Lower lobe of right lung (tissue), 2 donors: ENCODE results near the gene SPNS2. TPM values are rescaled to one million over a fixed set of nuclear protein-coding genes. Genes with fewer than 3 reads are reported as not detected.
A peak's percentile ranks its signal among the peaks of the same experiment; 100 is the strongest.

Experiments used
- ATAC-seq, 2 donors: fragments of 200-7000 bp; cut with Tn5 transposase; one replicate each; pipeline ENCODE4 v1.9.1; 2020 to 2022; ENCODE audit warnings: mild to moderate bottlenecking in 2 of 2, moderate library complexity in 2 of 2
- DNase-seq: peaks from one replicate; pipeline ENCODE4 v3.0.0-alpha.2; 2020
- H3K27ac ChIP-seq: fragments of 200-600 bp; one replicate; pipeline ENCODE4 v1.8.0; 2022
- H3K27me3 ChIP-seq: fragments of 200-600 bp; one replicate; pipeline ENCODE4 v1.8.0; 2022; ENCODE audit warnings: low read depth
- H3K36me3 ChIP-seq: fragments of 200-600 bp; one replicate; pipeline ENCODE4 v1.8.0; 2022; ENCODE audit warnings: mild to moderate bottlenecking
- H3K4me1 ChIP-seq: fragments of 200-600 bp; one replicate; pipeline ENCODE4 v1.8.0; 2022
- H3K4me3 ChIP-seq: fragments of 200-600 bp; one replicate; pipeline ENCODE4 v1.8.0; 2022; ENCODE audit warnings: mild to moderate bottlenecking
- H3K9me3 ChIP-seq: fragments of 200-600 bp; one replicate; pipeline ENCODE4 v1.8.0; 2022
- CTCF ChIP-seq: fragments of 200-600 bp; IDR thresholded peaks from one replicate; pipeline ENCODE4 v1.8.0; 2022; ENCODE audit warnings: antibody characterized with exemption, mild to moderate bottlenecking
- intact Hi-C: fragments of 100-400 bp; cut with DNase I; formaldehyde crosslinking; loops from one replicate; pipeline ENCODE4 v1.11.0; 2022
- total RNA-seq: library from RNA; stranded (reverse); fragmentation: NEBNext Ultra II Directional; extraction: Animal tissue kit (Norgen Biotek cat#: 25700); gene quantifications from one replicate; pipeline ENCODE4 v1.2.1, GENCODE V29; 2021
- donor health status: DM: no; HTN: yes; CAD: no; lungs with severe emphysema.

Gene SPNS2
- total RNA-seq, 1 donor from 2014 or later = 42.0 TPM

DNA sequence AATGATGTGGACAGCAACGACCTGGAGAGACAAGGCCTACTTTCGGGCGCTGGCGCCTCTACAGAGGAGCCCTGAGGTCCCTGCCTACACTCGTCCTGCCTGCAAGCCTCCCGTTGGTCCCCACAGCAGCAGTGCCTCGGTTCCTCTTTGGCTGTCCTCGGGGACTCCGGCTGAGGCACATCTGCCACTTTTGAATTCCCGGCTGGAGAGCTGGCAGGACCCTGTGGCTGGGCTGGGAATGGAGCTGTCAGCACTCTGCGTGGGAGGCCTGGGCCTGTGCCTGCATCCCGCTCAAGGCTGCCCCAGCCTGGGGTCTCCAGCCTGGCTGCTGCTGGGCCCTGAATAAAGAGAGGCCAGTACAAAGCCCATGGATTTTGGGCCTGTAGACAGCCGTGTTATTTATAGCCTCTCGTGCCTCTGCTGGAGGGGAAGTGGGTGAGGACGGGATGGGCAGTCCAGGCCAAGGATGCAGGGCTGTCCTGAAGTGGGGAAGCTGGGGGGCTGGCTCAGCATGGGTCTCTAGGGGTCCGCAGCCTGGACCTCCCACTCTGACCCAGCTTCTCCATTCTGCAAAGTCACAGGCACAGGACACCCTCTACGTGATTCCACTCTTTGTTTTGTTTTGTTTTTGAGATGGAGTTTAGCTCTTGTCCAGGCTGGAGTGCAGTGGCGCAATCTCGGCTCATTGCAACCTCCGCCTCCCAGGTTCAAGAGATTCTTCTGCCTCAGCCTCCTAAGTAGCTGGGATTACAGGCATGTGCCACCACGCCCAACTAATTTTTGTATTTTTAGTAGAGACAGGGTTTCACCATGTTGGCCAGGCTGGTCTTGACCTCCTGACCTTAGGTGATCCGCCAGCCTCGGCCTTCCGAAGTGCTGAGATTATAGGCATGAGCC is 10.6 kb upstream of the SPNS2 start:
- ATAC-seq = no peak
- no peak for DNase-seq
- H3K4me3 ChIP-seq = no peak overlapping the region

DNA sequence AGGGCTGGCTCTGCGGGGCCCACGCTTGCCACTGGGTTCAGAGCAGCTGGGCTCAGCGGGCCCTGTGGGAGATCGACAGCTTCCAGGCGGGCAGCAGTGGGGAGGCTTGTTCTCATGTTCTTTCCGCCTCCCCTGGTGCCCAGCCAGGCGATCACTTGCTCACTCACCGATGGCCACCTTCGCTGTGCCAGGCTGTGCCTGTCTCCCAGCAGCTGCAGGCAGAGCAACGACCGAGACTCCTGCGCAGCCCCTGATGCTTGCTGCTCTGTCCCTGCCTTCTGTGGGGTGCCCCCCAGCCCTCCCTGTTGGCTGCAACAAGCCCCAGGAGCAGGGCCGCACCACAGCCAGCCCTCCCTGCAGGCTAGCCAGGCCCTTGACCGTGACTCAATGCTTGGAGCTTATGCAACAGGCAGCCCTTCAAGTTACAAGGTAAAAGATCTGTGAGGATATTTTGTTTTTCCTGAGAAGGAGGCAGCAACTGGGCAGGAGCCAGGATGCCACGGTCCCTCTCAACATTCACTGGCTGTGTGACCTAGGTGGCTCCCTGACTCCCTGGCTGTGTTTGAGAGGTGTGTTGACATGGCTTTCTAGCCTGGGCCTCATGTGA is 9.6 kb upstream of the SPNS2 start:
- Histone ChIP-seq H3K9me3 (no peaks in the 10 kb centered on the region), H3K4me3 (no peak overlapping the region), H3K4me1 (peaks cover 20% of the 10 kb centered on the region), H3K27ac (peak overlapping the region; percentile 73), H3K36me3 (no peaks in the 10 kb centered on the region), H3K27me3 (no peaks in the 10 kb centered on the region)
- ATAC-seq (peak; percentile 85 to 86), DNase-seq (peak; percentile 83)
- intact Hi-C loops = no loop called here
- no peak for TF ChIP-seq CTCF

More for the DNA sequence above, 10.6 kb upstream of the SPNS2 start:
- no peaks in the 10 kb centered on the region for H3K36me3 ChIP-seq
- H3K27me3 ChIP-seq = no peaks in the 10 kb centered on the region
- peaks cover 31% of the 10 kb centered on the region for H3K4me1 ChIP-seq
- H3K9me3 ChIP-seq = no peaks in the 10 kb centered on the region
- intact Hi-C loops = no loop called here
- peak overlapping the region; percentile 73 for H3K27ac ChIP-seq
- TF ChIP-seq CTCF = no peak

- no peaks in the 10 kb centered on the region for H3K36me3 ChIP-seq
- intact Hi-C loops = no loop called here
- DNase-seq (no peak), ATAC-seq (peak; percentile 1 to 19)
- H3K27ac ChIP-seq = peak overlapping the region; percentile 68
- H3K4me1 ChIP-seq = peaks cover 20% of the 10 kb centered on the region
- H3K9me3 ChIP-seq = no peaks in the 10 kb centered on the region
- H3K4me3 ChIP-seq = no peak overlapping the region
- H3K27me3 ChIP-seq = no peaks in the 10 kb centered on the region
- TF ChIP-seq CTCF = no peak
Measured at GRCh38 chr17:4490109-4490591, 8.5 kb upstream of the SPNS2 start.

DNA sequence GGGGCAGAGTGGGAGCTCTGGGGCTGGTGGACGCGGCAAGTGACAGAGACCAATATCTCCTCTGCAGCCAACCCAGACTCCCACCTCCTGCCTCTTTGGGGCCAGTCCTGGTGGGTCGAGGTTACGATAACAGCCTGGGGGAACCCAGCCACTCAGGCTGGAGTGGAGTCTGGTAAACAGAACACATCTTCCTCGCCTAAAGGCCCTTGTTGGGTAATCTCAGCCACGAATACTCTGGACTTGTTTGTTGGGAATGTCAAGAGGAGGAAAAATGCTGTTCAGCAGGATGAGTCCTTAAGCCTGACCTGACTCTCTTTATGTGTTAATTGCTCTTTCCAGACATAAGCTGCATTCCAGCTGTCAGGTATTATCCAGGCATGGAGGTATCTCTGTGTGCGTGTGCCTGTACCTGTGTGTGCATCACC is 8.0 kb upstream of the SPNS2 start:
- no peaks in the 10 kb centered on the region for H3K9me3 ChIP-seq
- peaks cover 20% of the 10 kb centered on the region for H3K4me1 ChIP-seq
- TF ChIP-seq CTCF = no peak
- H3K27ac ChIP-seq = peak overlapping the region; percentile 68
- ATAC-seq (peak; percentile 58 to 61), DNase-seq (no peak)
- no peak overlapping the region for H3K4me3 ChIP-seq
- H3K27me3 ChIP-seq = no peaks in the 10 kb centered on the region
- intact Hi-C loops = no loop called here
- no peaks in the 10 kb centered on the region for H3K36me3 ChIP-seq

DNA sequence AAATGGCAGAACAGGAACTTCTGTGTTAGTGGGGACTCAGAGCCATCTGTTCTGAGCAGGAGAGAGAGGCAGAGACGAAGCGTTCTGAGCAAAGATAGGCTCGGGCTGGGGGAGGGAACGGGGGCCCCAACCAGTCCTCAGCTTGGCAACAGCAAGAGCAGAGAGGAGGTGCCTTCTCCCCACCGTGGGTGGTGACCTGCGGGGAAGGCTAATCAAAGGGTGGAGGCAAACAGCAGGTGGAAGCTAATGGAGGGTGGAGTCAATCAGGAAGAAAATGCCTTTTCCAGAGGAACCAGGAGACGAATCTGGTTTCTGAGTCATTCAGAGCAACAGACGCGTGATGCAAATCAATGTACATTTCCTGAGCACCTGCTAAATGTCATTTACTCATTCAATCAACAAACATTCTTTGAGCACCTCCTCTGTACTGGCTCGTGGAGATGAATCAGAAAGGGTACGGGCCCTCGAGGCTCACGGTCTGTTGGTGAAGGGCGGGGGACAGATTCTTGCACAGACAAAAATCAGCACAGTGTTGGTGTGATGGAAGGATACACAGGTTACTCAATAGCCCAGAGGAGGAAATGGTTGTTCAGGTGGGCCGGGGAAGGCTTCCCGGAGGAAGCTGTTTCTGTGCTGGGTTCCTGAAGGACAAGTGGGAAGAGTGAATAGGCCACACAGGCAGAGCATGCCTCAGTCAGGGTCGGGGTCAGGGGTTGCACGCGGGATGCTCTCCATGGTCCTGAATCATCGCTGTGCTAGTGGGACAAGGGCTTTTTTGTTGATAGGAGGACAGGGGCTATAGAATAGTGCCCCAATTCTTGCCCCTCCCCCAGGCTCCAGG is 5.7 kb upstream of the SPNS2 start:
- no peaks in the 10 kb centered on the region for H3K9me3 ChIP-seq
- H3K27me3 ChIP-seq = peaks cover 2% of the 10 kb centered on the region
- no peak overlapping the region for H3K4me3 ChIP-seq
- H3K36me3 ChIP-seq = no peaks in the 10 kb centered on the region
- DNase-seq (no peak), ATAC-seq (no peak)
- TF ChIP-seq CTCF = no peak
- no peak overlapping the region for H3K27ac ChIP-seq
- H3K4me1 ChIP-seq = peaks cover 18% of the 10 kb centered on the region
- intact Hi-C loops = no loop called here
